Measurements from ENCODE around the gene RACK1. TPM values are rescaled to one million over a fixed set of nuclear protein-coding genes. Genes with fewer than 3 reads are reported as not detected.

The RACK1 gene
- polyA plus RNA-seq, 1 donor (not counting 4 experiments of a cell fraction or from before 2014, with no cell fraction given), result 3,291 TPM

GRCh38 chr5:181207960-181208253, 35.8 kb downstream of the RACK1 start:
- H3K9me1 ChIP-seq (ENCODE audit: control insufficient read depth, extremely low read depth, insufficient read depth, low read length), result no peaks in the 10 kb centered on the region
- peaks cover 17% of the 10 kb centered on the region for H3K4me1 ChIP-seq (ENCODE audit: control insufficient read depth, extremely low read depth, insufficient read depth, low read length)
- FAIRE-seq, result peak; percentile 23
- no peak overlapping the region for H3K27ac ChIP-seq (ENCODE audit: control insufficient read depth, insufficient read depth, low read length)
- no peak overlapping the region for H3K9ac ChIP-seq (ENCODE audit: control insufficient read depth, extremely low read depth, insufficient read depth, low read length)
- H4K20me1 ChIP-seq (ENCODE audit: control insufficient read depth, extremely low read depth, insufficient read depth, low read length), result no peaks in the 10 kb centered on the region
- no peak for TF ChIP-seq EZH2 (IDR thresholded peaks at IDR 0.05; ENCODE audit: low read length)
- no peak for TF ChIP-seq CTCF (optimal IDR thresholded peaks at IDR 0.05 in 1 of 3, IDR thresholded peaks at IDR 0.05 in 1 of 3, conservative IDR thresholded peaks at IDR 0.05 in 1 of 3; ENCODE audit: extremely low read depth in 1 of 3, insufficient read depth in 2 of 3, low read length in 3 of 3)
- dilution Hi-C loops (cut with MboI; ENCODE audit: extremely low pct_ligation_motif_present, low sequenced_read_pairs), result no loop called here
- H3K36me3 ChIP-seq (ENCODE audit: control insufficient read depth in 2 of 2, extremely low read depth in 1 of 2, insufficient read depth in 2 of 2, low read length in 2 of 2), result no peaks in the 10 kb centered on the region
- DNase-seq (ENCODE audit: low read depth, low spot score), result no peak
- H3K4me2 ChIP-seq (ENCODE audit: control insufficient read depth, extremely low read depth, insufficient read depth, low read depth, low read length), result no peak overlapping the region
- no peak overlapping the region for H2AFZ ChIP-seq (ENCODE audit: control insufficient read depth, low read length)
- peaks cover 4% of the 10 kb centered on the region for H3K79me2 ChIP-seq (ENCODE audit: control insufficient read depth, insufficient read depth, low read length)
- H3K9me3 ChIP-seq (ENCODE audit: control insufficient read depth, low read depth, low read length), result no peaks in the 10 kb centered on the region
- H3K27me3 ChIP-seq (ENCODE audit: control insufficient read depth, extremely low read depth, insufficient read depth, low read length), result no peaks in the 10 kb centered on the region
- no peak overlapping the region for H3K4me3 ChIP-seq (ENCODE audit: control insufficient read depth in 2 of 3, extremely low read depth in 1 of 3, insufficient read depth in 2 of 3, low read depth in 1 of 3, low read length in 3 of 3)

- no peaks in the 10 kb centered on the region for H3K36me3 ChIP-seq (ENCODE audit: control insufficient read depth in 2 of 2, extremely low read depth in 1 of 2, insufficient read depth in 2 of 2, low read length in 2 of 2)
These were observed 36.3 kb downstream of the RACK1 start for GRCh38 chr5:181207214-181207959.

More at GRCh38 chr5:181207214-181207959, 36.3 kb downstream of the RACK1 start:
- Histone ChIP-seq H3K9me1 (ENCODE audit: control insufficient read depth, extremely low read depth, insufficient read depth, low read length) (no peaks in the 10 kb centered on the region), H3K9ac (ENCODE audit: control insufficient read depth, extremely low read depth, insufficient read depth, low read length) (peak overlapping the region; percentile 74), H3K27me3 (ENCODE audit: control insufficient read depth, extremely low read depth, insufficient read depth, low read length) (no peaks in the 10 kb centered on the region), H4K20me1 (ENCODE audit: control insufficient read depth, extremely low read depth, insufficient read depth, low read length) (no peaks in the 10 kb centered on the region), H3K4me1 (ENCODE audit: control insufficient read depth, extremely low read depth, insufficient read depth, low read length) (peaks cover 19% of the 10 kb centered on the region), H2AFZ (ENCODE audit: control insufficient read depth, low read length) (peak overlapping the region; percentile 76), H3K4me3 (ENCODE audit: control insufficient read depth in 2 of 3, extremely low read depth in 1 of 3, insufficient read depth in 2 of 3, low read depth in 1 of 3, low read length in 3 of 3) (peak overlapping the region; percentile 40 to 67 (median 59)), H3K4me2 (ENCODE audit: control insufficient read depth, extremely low read depth, insufficient read depth, low read depth, low read length) (peak overlapping the region; percentile 83), H3K9me3 (ENCODE audit: control insufficient read depth, low read depth, low read length) (no peaks in the 10 kb centered on the region), H3K79me2 (ENCODE audit: control insufficient read depth, insufficient read depth, low read length) (peaks cover 4% of the 10 kb centered on the region), H3K27ac (ENCODE audit: control insufficient read depth, insufficient read depth, low read length) (peak overlapping the region; percentile 72)
- TF ChIP-seq EZH2 (IDR thresholded peaks at IDR 0.05; ENCODE audit: low read length) (no peak), CTCF (optimal IDR thresholded peaks at IDR 0.05 in 1 of 3, IDR thresholded peaks at IDR 0.05 in 1 of 3, conservative IDR thresholded peaks at IDR 0.05 in 1 of 3; ENCODE audit: extremely low read depth in 1 of 3, insufficient read depth in 2 of 3, low read length in 3 of 3) (no peak)
- FAIRE-seq, result no peak
- dilution Hi-C loops (cut with MboI; ENCODE audit: extremely low pct_ligation_motif_present, low sequenced_read_pairs), result no loop called here
- DNase-seq (ENCODE audit: low read depth, low spot score), result peak; percentile 76
